ENCODE measurements around the gene JAZF1. TPM values are rescaled to one million over a fixed set of nuclear protein-coding genes. Genes with fewer than 3 reads are reported as not detected.

Gene JAZF1
- polyA plus RNA-seq, 3 donors: 12.1 to 18.1 (median 17.2) TPM

- Histone ChIP-seq H3K9me3 (replicated peaks in 1 of 2; ENCODE audit: control insufficient read depth in 1 of 2, insufficient read depth in 1 of 2, low read length in 2 of 2) (no peaks in the 10 kb centered on the region), H3K27me3 (ENCODE audit: control insufficient read depth in 2 of 2, insufficient read depth in 2 of 2, low read length in 2 of 2) (no peaks in the 10 kb centered on the region), H3K4me2 (replicated peaks; ENCODE audit: extremely low read depth, low read length, poor library complexity, severe bottlenecking) (no peak overlapping the region), H3K79me2 (ENCODE audit: insufficient read depth, low read length) (peaks cover 30% of the 10 kb centered on the region), H4K20me1 (ENCODE audit: insufficient read depth, low read length) (peaks cover 65% of the 10 kb centered on the region), H3K36me3 (replicated peaks in 1 of 2; ENCODE audit: control insufficient read depth in 1 of 2, insufficient read depth in 2 of 2, low read length in 2 of 2) (peaks cover 2% of the 10 kb centered on the region in 2 donors), H3K4me3 (replicated peaks in 1 of 3; ENCODE audit: low read depth in 2 of 3, low read length in 3 of 3) (no peak overlapping the region), H3K27ac (ENCODE audit: low read depth in 1 of 2, low read length in 2 of 2) (no peak overlapping the region), H2AFZ (ENCODE audit: insufficient read depth, low read depth, low read length, poor library complexity, severe bottlenecking) (no peak overlapping the region), H3K9ac (ENCODE audit: insufficient read depth, low read length, poor library complexity, severe bottlenecking) (no peak overlapping the region), H3K4me1 (ENCODE audit: control insufficient read depth in 1 of 2, insufficient read depth in 2 of 2, low read length in 2 of 2) (peaks cover 23 to 39% of the 10 kb centered on the region in 2 donors)
- WGBS (ENCODE audit: insufficient coverage): 97% methylated on average over 3 of the region's 7 CpGs
- no peaks in the 10 kb centered on the region for H3K27me3 Mint-ChIP-seq (ENCODE audit: low read depth in 3 of 3)
- H3K27ac Mint-ChIP-seq: peak overlapping the region in 1 of 7 donors; percentile 43
- peaks cover 11 to 14% of the 10 kb centered on the region in 2 donors for H3K36me3 Mint-ChIP-seq
- H3K4me3 Mint-ChIP-seq: no peak overlapping the region
- intact Hi-C loops (cut with micrococcal nuclease): no loop called here
- H3K4me1 Mint-ChIP-seq: peaks cover 49% of the 10 kb centered on the region
- no peak for DNase-seq
- TF ChIP-seq CTCF (IDR thresholded peaks at IDR 0.05): no peak
- peaks cover 0 to 2% (median 0%) of the 10 kb centered on the region in 7 donors for H3K9me3 Mint-ChIP-seq
Measured at GRCh38 chr7:28065308-28065707, 115.3 kb downstream of the JAZF1 start.

- H2AFZ ChIP-seq (ENCODE audit: insufficient read depth, low read depth, low read length, poor library complexity, severe bottlenecking): no peak overlapping the region
- H3K4me1 ChIP-seq (ENCODE audit: control insufficient read depth in 1 of 2, insufficient read depth in 2 of 2, low read length in 2 of 2): peaks cover 23 to 39% of the 10 kb centered on the region in 2 donors
- no peaks in the 10 kb centered on the region for H3K27me3 ChIP-seq (ENCODE audit: control insufficient read depth in 2 of 2, insufficient read depth in 2 of 2, low read length in 2 of 2)
- DNase-seq: peak in 1 of 3 donors; percentile 12
- peaks cover 0 to under 1% (median 0%) of the 10 kb centered on the region in 3 donors for H3K27me3 Mint-ChIP-seq (ENCODE audit: low read depth in 3 of 3)
- H3K4me3 ChIP-seq (replicated peaks in 1 of 3; ENCODE audit: low read depth in 2 of 3, low read length in 3 of 3): no peak overlapping the region
- TF ChIP-seq CTCF (IDR thresholded peaks at IDR 0.05): no peak
- H3K4me2 ChIP-seq (replicated peaks; ENCODE audit: extremely low read depth, low read length, poor library complexity, severe bottlenecking): no peak overlapping the region
- H3K9ac ChIP-seq (ENCODE audit: insufficient read depth, low read length, poor library complexity, severe bottlenecking): no peak overlapping the region
- peaks cover 61% of the 10 kb centered on the region for H4K20me1 ChIP-seq (ENCODE audit: insufficient read depth, low read length)
- no peaks in the 10 kb centered on the region for H3K36me3 ChIP-seq (replicated peaks in 1 of 2; ENCODE audit: control insufficient read depth in 1 of 2, insufficient read depth in 2 of 2, low read length in 2 of 2)
- H3K36me3 Mint-ChIP-seq: peaks cover 6 to 9% of the 10 kb centered on the region in 2 donors
- no peak overlapping the region for H3K4me3 Mint-ChIP-seq
- no peak overlapping the region for H3K27ac ChIP-seq (ENCODE audit: low read depth in 1 of 2, low read length in 2 of 2)
- H3K27ac Mint-ChIP-seq: no peak overlapping the region
- peaks cover 31% of the 10 kb centered on the region for H3K79me2 ChIP-seq (ENCODE audit: insufficient read depth, low read length)
- H3K9me3 Mint-ChIP-seq: peaks cover 0 to 7% (median 0%) of the 10 kb centered on the region in 7 donors
- H3K9me3 ChIP-seq (replicated peaks in 1 of 2; ENCODE audit: control insufficient read depth in 1 of 2, insufficient read depth in 1 of 2, low read length in 2 of 2): no peaks in the 10 kb centered on the region
- peaks cover 49% of the 10 kb centered on the region for H3K4me1 Mint-ChIP-seq
- intact Hi-C loops (cut with micrococcal nuclease): loop anchor here (5.0 kb wide), 1 partner anchor 33 kb away; no protein-coding TSS in a partner anchor
Measured at GRCh38 chr7:28064437-28064836, 116.2 kb downstream of the JAZF1 start.
